HL-60 (cell line): ENCODE measurements around the gene HACD2.

Experiments used
- DNase-seq, 2 experiments: peaks; one replicate each; pipeline ENCODE4 v3.0.0-alpha.2; 2010 to 2020; ENCODE audit warnings: low read depth in 1 of 2, low spot score in 1 of 2
- H3K27ac ChIP-seq: fragments of 250-450 bp; sonication (Bioruptor Pico); replicated peaks from 2 replicates; pipeline ENCODE4 v1.5.1; 2020; ENCODE audit warnings: mild to moderate bottlenecking, moderate library complexity
- H3K27me3 ChIP-seq: fragments of 250-450 bp; sonication (Bioruptor Pico); 2 replicates; pipeline ENCODE4 v1.5.1; 2021; ENCODE audit warnings: mild to moderate bottlenecking, moderate library complexity; ENCODE audit not compliant: insufficient read depth, poor library complexity, severe bottlenecking
- H3K4me3 ChIP-seq: replicated peaks from 2 replicates; pipeline ENCODE4 v1.5.1; 2011; ENCODE audit warnings: mild to moderate bottlenecking, control low read depth, low read length; ENCODE audit not compliant: insufficient read depth
- CTCF ChIP-seq: IDR thresholded peaks from one replicate; pipeline ENCODE4 v1.5.1; 2011; ENCODE audit warnings: low read length, control low read depth, inconsistent platforms; ENCODE audit not compliant: insufficient read depth
- GABPA ChIP-seq: IDR thresholded peaks from 2 replicates; pipeline ENCODE4 v1.6.1; 2012; ENCODE audit warnings: low read depth
- POLR2AphosphoS5 ChIP-seq: IDR thresholded peaks from 2 replicates; pipeline ENCODE4 v1.6.1; 2012; ENCODE audit warnings: low read depth
- REST ChIP-seq: IDR thresholded peaks from 2 replicates; pipeline ENCODE4 v1.6.1; 2012; ENCODE audit warnings: low read depth; ENCODE audit not compliant: insufficient replicate concordance
- SPI1 ChIP-seq: IDR thresholded peaks from 2 replicates; pipeline ENCODE4 v1.6.1; 2012; ENCODE audit warnings: low read depth, mild to moderate bottlenecking, borderline replicate concordance

Gene HACD2

GRCh38 chr3:123442125-123442524 lies 142.7 kb downstream of the HACD2 start:
- TF ChIP-seq GABPA = no peak
- no peak for TF ChIP-seq POLR2AphosphoS5
- no peak for TF ChIP-seq REST
- TF ChIP-seq CTCF = no peak
- TF ChIP-seq SPI1 = no peak
- DNase-seq = no peak
- H3K27me3 ChIP-seq = peaks cover 14% of the 10 kb centered on the region

More at GRCh38 chr3:123442125-123442524, 142.7 kb downstream of the HACD2 start:
- no peak overlapping the region for H3K4me3 ChIP-seq
- no peak overlapping the region for H3K27ac ChIP-seq
